Endothelial cell of umbilical vein (primary cell): ENCODE results near the gene PHF12. TPM values are rescaled to one million over a fixed set of nuclear protein-coding genes. Genes with fewer than 3 reads are reported as not detected.

Experiments
- BruUV-seq: library from RNA; stranded (reverse); fragments of 400-500 nt; replicated peaks from 2 replicates; lab custom pipeline; 2021; lab: Mats Ljungman, UMichigan
- CTCF ChIA-PET: fragments of 300-600, 350-600 bp; sonication (Branson Sonifier 250); formaldehyde crosslinking; loops from one replicate; lab custom pipeline; 2021; ENCODE audit warnings: antibody characterized with exemption, inconsistent platforms; lab: Charles Lee
- POLR2A ChIA-PET: fragments of 300-600, 350-600 bp; sonication (Branson Sonifier 250); formaldehyde crosslinking; loops from one replicate; lab custom pipeline; 2021; ENCODE audit warnings: antibody characterized with exemption, inconsistent platforms; lab: Charles Lee
- DNase-seq: peaks from one replicate; pipeline ENCODE4 v3.0.0-alpha.2; 2011; ENCODE audit warnings: low read depth, low spot score
- FAIRE-seq: peaks from 2 replicates; lab custom pipeline; 2011; peaks lifted over from hg19 to GRCh38; lab: Jason Lieb, UNC
- H2AFZ ChIP-seq: 2 replicates; pipeline ENCODE4 v1.6.0; 2012; ENCODE audit warnings: low read depth, low read length, control low read depth, inconsistent platforms
- H3K27ac ChIP-seq: 2 replicates; pipeline ENCODE4 v1.5.1; 2011; ENCODE audit warnings: low read depth, mild to moderate bottlenecking, control low read depth, low read length, moderate library complexity; ENCODE audit not compliant: insufficient read depth
- H3K27me3 ChIP-seq, 2 experiments: 2 replicates each; pipeline versions ENCODE4 v1.6.0 to v1.6.1; 2011; ENCODE audit warnings: low read length in 2 of 2, mixed read lengths in 1 of 2; ENCODE audit not compliant: control insufficient read depth in 2 of 2, insufficient read depth in 2 of 2
- H3K36me3 ChIP-seq, 2 experiments: 2 replicates in 1 of 2; 3 replicates in 1 of 2; pipeline ENCODE4 v1.5.1; 2011; ENCODE audit warnings: low read length in 2 of 2, mild to moderate bottlenecking in 1 of 2, moderate library complexity in 1 of 2; ENCODE audit not compliant: control insufficient read depth in 2 of 2, insufficient read depth in 2 of 2; ENCODE audit errors: extremely low read depth in 1 of 2
- H3K4me1 ChIP-seq: 3 replicates; pipeline ENCODE4 v1.5.1; 2011; ENCODE audit warnings: mild to moderate bottlenecking, low read length; ENCODE audit not compliant: control insufficient read depth, insufficient read depth; ENCODE audit errors: extremely low read depth
- H3K4me2 ChIP-seq: 2 replicates; pipeline ENCODE4 v1.6.1; 2011; ENCODE audit warnings: low read length, control low read depth, mixed read lengths; ENCODE audit not compliant: insufficient read depth
- H3K4me3 ChIP-seq, 3 experiments: fragments of 200-600 bp in 1 of 3; sonication (generic), shearing (Covaris generic) in 1 of 3; replicated peaks in 1 of 3; 2 replicates each; pipeline ENCODE4 v1.5.1; 2011 to 2016; ENCODE audit warnings: control low read depth in 3 of 3, low read length in 3 of 3, mild to moderate bottlenecking in 2 of 3, inconsistent platforms in 1 of 3, low read depth in 1 of 3, moderate library complexity in 1 of 3; ENCODE audit not compliant: insufficient read depth in 1 of 3
- H3K79me2 ChIP-seq: 2 replicates; pipeline ENCODE4 v1.6.0; 2012; ENCODE audit warnings: low read length, inconsistent platforms; ENCODE audit not compliant: control insufficient read depth, insufficient read depth
- H3K9ac ChIP-seq: replicated peaks from 2 replicates; pipeline ENCODE3; 2011; ENCODE audit warnings: low read length, control low read depth; ENCODE audit not compliant: insufficient read depth; ENCODE audit errors: extremely low read depth
- H3K9me1 ChIP-seq: replicated peaks from 3 replicates; pipeline ENCODE4 v1.6.0; 2011; ENCODE audit warnings: mild to moderate bottlenecking, low read length; ENCODE audit not compliant: control insufficient read depth, insufficient read depth; ENCODE audit errors: extremely low read depth
- H3K9me3 ChIP-seq: replicated peaks from 2 replicates; pipeline ENCODE4 v1.5.1; 2012; ENCODE audit warnings: low read length, inconsistent platforms; ENCODE audit not compliant: control insufficient read depth, insufficient read depth
- H4K20me1 ChIP-seq: replicated peaks from 2 replicates; pipeline ENCODE3; 2011; ENCODE audit warnings: mild to moderate bottlenecking, low read length; ENCODE audit not compliant: control insufficient read depth, insufficient read depth; ENCODE audit errors: extremely low read depth
- CTCF ChIP-seq, 2 donors: IDR thresholded peaks; 1 replicate in 1 of 2; 2 replicates in 1 of 2; pipeline ENCODE4 v1.5.1; 2011; ENCODE audit warnings: low read length in 2 of 2, mild to moderate bottlenecking in 2 of 2, moderate library complexity in 2 of 2, control low read depth in 1 of 2, inconsistent platforms in 1 of 2, low read depth in 1 of 2; ENCODE audit not compliant: insufficient read depth in 1 of 2; ENCODE audit errors: extremely low read depth in 1 of 2
- EZH2 ChIP-seq: IDR thresholded peaks from 2 replicates; pipeline ENCODE4 v1.6.1; 2012; ENCODE audit warnings: borderline replicate concordance, low read depth, mild to moderate bottlenecking, moderate library complexity, low read length, inconsistent platforms; ENCODE audit not compliant: severe bottlenecking
- FOS ChIP-seq: IDR thresholded peaks from 2 replicates; pipeline ENCODE4 v1.6.1; 2011; ENCODE audit warnings: mild to moderate bottlenecking, low read length, moderate library complexity, borderline replicate concordance; ENCODE audit not compliant: insufficient read depth
- GATA2 ChIP-seq: IDR thresholded peaks from 2 replicates; pipeline ENCODE4 v1.7.0; 2011; ENCODE audit warnings: low read depth, mild to moderate bottlenecking, moderate library complexity, mixed read lengths, low read length; ENCODE audit not compliant: insufficient read length, insufficient read depth
- JUN ChIP-seq: IDR thresholded peaks from 2 replicates; pipeline ENCODE4 v1.6.1; 2011; ENCODE audit warnings: borderline replicate concordance, low read depth; ENCODE audit not compliant: insufficient read length, insufficient read depth
- MAX ChIP-seq: IDR thresholded peaks from 2 replicates; pipeline ENCODE4 v1.6.1; 2011; ENCODE audit not compliant: insufficient read depth, insufficient read length
- MYC ChIP-seq: IDR thresholded peaks from one replicate; pipeline ENCODE4 v1.6.1; 2011; ENCODE audit warnings: mild to moderate bottlenecking, low read depth, low read length
- POLR2A ChIP-seq: IDR thresholded peaks from 2 replicates; pipeline ENCODE4 v1.6.1; 2012; ENCODE audit warnings: low read depth, mild to moderate bottlenecking, control low read depth, low read length
- POLR2AphosphoS5 ChIP-seq: IDR thresholded peaks from 2 replicates; pipeline ENCODE4 v1.6.1; 2012; ENCODE audit warnings: low read depth, mild to moderate bottlenecking, control low read depth, low read length, moderate library complexity; ENCODE audit not compliant: insufficient read depth
- dilution Hi-C: fragments of 300-500 bp; cut with MboI; formaldehyde crosslinking; loops from one replicate; pipeline ENCODE4 v1.15.0; 2019; ENCODE audit warnings: low sequenced_read_pairs; ENCODE audit not compliant: extremely low pct_ligation_motif_present
- intact Hi-C: fragments of 100-400 bp; cut with micrococcal nuclease; formaldehyde crosslinking; loops from one replicate; pipeline ENCODE4 v1.10.0; 2022
- polyA plus RNA-seq, 4 experiments: library from polyadenylated mRNA; depleted of rRNA in 3 of 4; stranded (reverse) in 3 of 4; unstranded in 1 of 4; fragments of >200 nt; gene quantifications; 2 replicates each; pipeline versions ENCODE4 v1.2.1 to v1.2.3, GENCODE V29; 2011 to 2012; ENCODE audit warnings: missing spikeins in 1 of 4
- total RNA-seq: library from RNA; stranded (reverse); gene quantifications from 2 replicates; pipeline ENCODE4 v1.2.3, GENCODE V29; 2021

The PHF12 gene
- total and polyA plus RNA-seq, 2 donors (not counting 3 experiments of a cell fraction or from before 2014, with no cell fraction given), result 26.6 to 44.2 TPM

GRCh38 chr17:28880572-28880945, 70.8 kb downstream of the PHF12 start:
- no peak for DNase-seq

More at GRCh38 chr17:28880572-28880945, 70.8 kb downstream of the PHF12 start:
- no peak for FAIRE-seq
- H4K20me1 ChIP-seq, result no peaks in the 10 kb centered on the region
- H2AFZ ChIP-seq, result no peak overlapping the region
- peaks cover 11 to 56% of the 10 kb centered on the region in 2 experiments for H3K36me3 ChIP-seq
- no peak overlapping the region for H3K27ac ChIP-seq
- H3K27me3 ChIP-seq, result no peaks in the 10 kb centered on the region
- H3K79me2 ChIP-seq, result no peaks in the 10 kb centered on the region
- ChIA-PET CTCF (interaction anchor here (1.9 to 2.6 kb wide), 2 partner anchors 15 to 31 kb away, joined by 8 to 17 read pairs; no protein-coding TSS in a partner anchor), POLR2A (no interaction called here)
- no peak overlapping the region for H3K4me2 ChIP-seq
- no peaks in the 10 kb centered on the region for H3K9me1 ChIP-seq
- no peaks in the 10 kb centered on the region for H3K9me3 ChIP-seq
- intact Hi-C loops, result no loop called here
- H3K4me1 ChIP-seq, result no peaks in the 10 kb centered on the region
- no peak overlapping the region for H3K9ac ChIP-seq
- H3K4me3 ChIP-seq, result no peak overlapping the region
- dilution Hi-C loops, result no loop called here
- BruUV-seq, result no TSS peak
- TF ChIP-seq POLR2A (no peak), MYC (no peak), EZH2 (no peak), JUN (no peak), MAX (no peak), GATA2 (no peak), CTCF (IDR thresholded peaks at IDR 0.05; ENCODE audit: extremely low read depth in 1 of 2, insufficient read depth in 1 of 2, low read depth in 1 of 2, low read length in 2 of 2) (no peak), FOS (no peak), POLR2AphosphoS5 (no peak)
